ENCODE measurements around the gene KIAA0930. TPM values are rescaled to one million over a fixed set of nuclear protein-coding genes. Genes with fewer than 3 reads are reported as not detected.
"Not testable (repeated sequence)": the region's sequence is repeated elsewhere in the genome, so short reads cannot be mapped to it uniquely, and the experiment has no call there.

Gene KIAA0930
- total RNA-seq, 1 donor from 2014 or later = 63.4 TPM

- no peak for DNase-seq (ENCODE audit: extremely low read depth, low read depth, low spot score)
Observed at GRCh38 chr22:45263463-45264269, 23.0 kb upstream of the KIAA0930 start.

GRCh38 chr22:45262931-45263462, 22.3 kb upstream of the KIAA0930 start:
- DNase-seq (ENCODE audit: extremely low read depth, low read depth, low spot score) = no peak

GRCh38 chr22:45262195-45262930, 21.7 kb upstream of the KIAA0930 start:
- DNase-seq (ENCODE audit: extremely low read depth, low read depth, low spot score) = no peak

- DNase-seq (ENCODE audit: extremely low read depth, low read depth, low spot score) = no peak
Observed at GRCh38 chr22:45261407-45262088, 20.9 kb upstream of the KIAA0930 start.

GRCh38 chr22:45260395-45260759, 19.7 kb upstream of the KIAA0930 start:
- not testable (repeated sequence) for DNase-seq (ENCODE audit: extremely low read depth, low read depth, low spot score)

- DNase-seq (ENCODE audit: extremely low read depth, low read depth, low spot score) = no peak
Observed at GRCh38 chr22:45259754-45260394, 19.2 kb upstream of the KIAA0930 start.

GRCh38 chr22:45257941-45258340, 17.2 kb upstream of the KIAA0930 start:
- DNase-seq (ENCODE audit: extremely low read depth, low read depth, low spot score) = not testable (repeated sequence)

- no peak for DNase-seq (ENCODE audit: extremely low read depth, low read depth, low spot score)
Observed at GRCh38 chr22:45254789-45255278, 14.1 kb upstream of the KIAA0930 start.

GRCh38 chr22:45254388-45254787, 13.7 kb upstream of the KIAA0930 start:
- DNase-seq (ENCODE audit: extremely low read depth, low read depth, low spot score) = no peak

- DNase-seq (ENCODE audit: extremely low read depth, low read depth, low spot score) = no peak
Observed at GRCh38 chr22:45253039-45253641, 12.4 kb upstream of the KIAA0930 start.

- DNase-seq (ENCODE audit: extremely low read depth, low read depth, low spot score) = no peak
Observed at GRCh38 chr22:45251825-45252224, 11.1 kb upstream of the KIAA0930 start.

GRCh38 chr22:45248832-45249561, 8.3 kb upstream of the KIAA0930 start:
- no peak for DNase-seq (ENCODE audit: extremely low read depth, low read depth, low spot score)

GRCh38 chr22:45246060-45246985, 5.6 kb upstream of the KIAA0930 start:
- DNase-seq (ENCODE audit: extremely low read depth, low read depth, low spot score) = peak; percentile 84

GRCh38 chr22:45244916-45245315, 4.2 kb upstream of the KIAA0930 start:
- DNase-seq (ENCODE audit: extremely low read depth, low read depth, low spot score) = no peak

- no peak for DNase-seq (ENCODE audit: extremely low read depth, low read depth, low spot score)
Observed at GRCh38 chr22:45242778-45243191, 2.1 kb upstream of the KIAA0930 start.

- DNase-seq (ENCODE audit: extremely low read depth, low read depth, low spot score) = no peak
Observed at GRCh38 chr22:45240104-45240809, 437 bp downstream of the KIAA0930 start.

- DNase-seq (ENCODE audit: extremely low read depth, low read depth, low spot score) = no peak
Observed at GRCh38 chr22:45239681-45240051, 1.0 kb downstream of the KIAA0930 start.
